ENCODE measurements around the gene GUCA2A. TPM values are rescaled to one million over a fixed set of nuclear protein-coding genes. Genes with fewer than 3 reads are reported as not detected.

Gene GUCA2A
- total and polyA plus RNA-seq, 2 of the 8 experiments (the other 6 are each of a cell fraction or from before 2014, with no cell fraction given), result not detected

- H3K23me2 ChIP-seq (ENCODE audit: low read depth, low read length), result no peaks in the 10 kb centered on the region; the same call in 1 of the 2 replicates
- H2AFZ ChIP-seq (ENCODE audit: low read length), result no peak overlapping the region
- H2BK5ac ChIP-seq (ENCODE audit: low read depth, low read length), result peak overlapping the region; percentile 57; the same call in 1 of the 2 replicates
- WGBS, 2 experiments (ENCODE audit: extremely low coverage in 1 of 2, insufficient coverage in 1 of 2, insufficient read length in 1 of 2, insufficient replicate concordance in 2 of 2, low coverage in 1 of 2, low lambda C conversion rate in 2 of 2, missing lambda C conversion rate in 1 of 2), result 88% methylated on average over 6 of the region's 6 CpGs; no CpG with 5 or more reads in 1 of the 2 experiments
- peaks cover 0 to 7% (median 2%) of the 10 kb centered on the region in 4 experiments; a peak in 2 of 7 replicates for H3K4me1 ChIP-seq (replicated peaks in 1 of 4; ENCODE audit: control insufficient read depth in 3 of 4, insufficient read depth in 4 of 4, low read length in 3 of 4)
- no peak overlapping the region for H4K5ac ChIP-seq (ENCODE audit: insufficient read length, low read depth, low read length)
- no peaks in the 10 kb centered on the region for H4K20me1 ChIP-seq (replicated peaks in 1 of 2; ENCODE audit: control insufficient read depth in 1 of 2, insufficient read depth in 2 of 2, low read length in 2 of 2)
- H3K27ac ChIP-seq (ENCODE audit: low read depth, low read length), result no peak overlapping the region
- H3K23ac ChIP-seq (ENCODE audit: insufficient read length), result no peak overlapping the region
- no peak overlapping the region for H3K4me3 ChIP-seq (ENCODE audit: extremely low read depth in 1 of 4, insufficient read depth in 2 of 4, low read depth in 3 of 4, low read length in 4 of 4)
- no peak for DNase-seq (ENCODE audit: low read depth in 1 of 2, low spot score in 2 of 2)
- H4K91ac ChIP-seq (replicated peaks; ENCODE audit: insufficient read length, low read length), result no peak overlapping the region
- no peak overlapping the region; the same call in 1 of the 2 replicates for H2AK5ac ChIP-seq (ENCODE audit: low read depth, low read length)
- no peak overlapping the region for H2BK15ac ChIP-seq (ENCODE audit: low read length)
- H2BK120ac ChIP-seq (replicated peaks; ENCODE audit: low read depth, low read length), result no peak overlapping the region
- H3K18ac ChIP-seq (ENCODE audit: extremely low read depth, low read length), result no peak overlapping the region
- no peak overlapping the region for H3K4me2 ChIP-seq (ENCODE audit: insufficient read depth in 1 of 2, low read depth in 2 of 2, low read length in 2 of 2)
- H3K4ac ChIP-seq (replicated peaks; ENCODE audit: insufficient read length, low read depth, low read length), result no peak overlapping the region
- no peak overlapping the region for H3K14ac ChIP-seq (ENCODE audit: insufficient read length)
- CTCF ChIA-PET (ENCODE audit: partially characterized antibody), result interaction anchor here (0.7 to 7.9 kb wide), 11 partner anchors 8 to 656 kb away, joined by 3 to 77 read pairs (median 7); partner anchors contain the start of gene GUCA2A
- no peaks in the 10 kb centered on the region for H3K27me3 ChIP-seq (replicated peaks in 1 of 4; ENCODE audit: control insufficient read depth in 3 of 4, extremely low read depth in 1 of 4, insufficient read depth in 3 of 4, low read length in 3 of 4)
- no peaks in the 10 kb centered on the region for H3K79me2 ChIP-seq (ENCODE audit: control insufficient read depth in 1 of 2, insufficient read depth in 2 of 2, low read length in 2 of 2)
- H3K36me3 ChIP-seq (ENCODE audit: control insufficient read depth in 2 of 4, insufficient read depth in 4 of 4, low read length in 3 of 4), result no peaks in the 10 kb centered on the region; a peak in 1 of 8 replicates
- no peaks in the 10 kb centered on the region for H3K79me1 ChIP-seq (ENCODE audit: low read depth, low read length)
- no peak overlapping the region for H3K9ac ChIP-seq (replicated peaks in 1 of 4; ENCODE audit: extremely low read depth in 1 of 4, low read depth in 3 of 4, low read length in 3 of 4)
- no peak for FAIRE-seq
- no peak overlapping the region for H3K56ac ChIP-seq (replicated peaks; ENCODE audit: insufficient read length, low read depth, low read length)
- POLR2A ChIA-PET (ENCODE audit: partially characterized antibody), result no interaction called here
- H2BK20ac ChIP-seq (ENCODE audit: low read length), result no peak overlapping the region
- no peak overlapping the region for H4K8ac ChIP-seq (ENCODE audit: extremely low read depth, insufficient read depth, low read length)
- H2BK12ac ChIP-seq (ENCODE audit: low read depth, low read length), result 0 out of 2 replicates have a peak overlapping the region, but pooled peaks have one; percentile 77
- no peaks in the 10 kb centered on the region for H3K9me3 ChIP-seq (ENCODE audit: insufficient read depth in 2 of 2, low read depth in 1 of 2, low read length in 1 of 2)
- TF ChIP-seq MAX (IDR thresholded peaks at IDR 0.05) (no peak), TEAD4 (IDR thresholded peaks at IDR 0.05; ENCODE audit: low read depth, low read length) (no peak), EGR1 (IDR thresholded peaks at IDR 0.05; ENCODE audit: borderline replicate concordance, low read depth, low read length) (no peak), BACH1 (IDR thresholded peaks at IDR 0.05; ENCODE audit: low read length) (no peak), HDAC6 (IDR thresholded peaks at IDR 0.05; ENCODE audit: low read depth, low read length) (no peak), KDM5A (IDR thresholded peaks at IDR 0.05; ENCODE audit: low read length) (no peak), JUND (IDR thresholded peaks at IDR 0.05; ENCODE audit: low read length) (no peak), MAFK (IDR thresholded peaks at IDR 0.05; ENCODE audit: low read depth, low read length) (no peak), BCL11A (IDR thresholded peaks at IDR 0.05; ENCODE audit: low read depth in 2 of 2, low read length in 2 of 2) (no peak), TBP (IDR thresholded peaks at IDR 0.05; ENCODE audit: low read depth, low read length) (no peak), CEBPB (IDR thresholded peaks at IDR 0.05; ENCODE audit: low read depth, low read length) (no peak)
- TF ChIP-seq, protein P1, sequence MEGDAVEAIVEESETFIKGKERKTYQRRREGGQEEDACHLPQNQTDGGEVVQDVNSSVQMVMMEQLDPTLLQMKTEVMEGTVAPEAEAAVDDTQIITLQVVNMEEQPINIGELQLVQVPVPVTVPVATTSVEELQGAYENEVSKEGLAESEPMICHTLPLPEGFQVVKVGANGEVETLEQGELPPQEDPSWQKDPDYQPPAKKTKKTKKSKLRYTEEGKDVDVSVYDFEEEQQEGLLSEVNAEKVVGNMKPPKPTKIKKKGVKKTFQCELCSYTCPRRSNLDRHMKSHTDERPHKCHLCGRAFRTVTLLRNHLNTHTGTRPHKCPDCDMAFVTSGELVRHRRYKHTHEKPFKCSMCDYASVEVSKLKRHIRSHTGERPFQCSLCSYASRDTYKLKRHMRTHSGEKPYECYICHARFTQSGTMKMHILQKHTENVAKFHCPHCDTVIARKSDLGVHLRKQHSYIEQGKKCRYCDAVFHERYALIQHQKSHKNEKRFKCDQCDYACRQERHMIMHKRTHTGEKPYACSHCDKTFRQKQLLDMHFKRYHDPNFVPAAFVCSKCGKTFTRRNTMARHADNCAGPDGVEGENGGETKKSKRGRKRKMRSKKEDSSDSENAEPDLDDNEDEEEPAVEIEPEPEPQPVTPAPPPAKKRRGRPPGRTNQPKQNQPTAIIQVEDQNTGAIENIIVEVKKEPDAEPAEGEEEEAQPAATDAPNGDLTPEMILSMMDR (IDR thresholded peaks at IDR 0.05; ENCODE audit: control extremely low read depth in 1 of 3, insufficient read depth in 1 of 3, low read depth in 1 of 3, low read length in 3 of 3), result no peak
Observed at GRCh38 chr1:42171679-42172266, 7.2 kb upstream of the GUCA2A start.

Measured in H1 (cell line).